Fibroblast of mammary gland (primary cell): ENCODE data around the gene ZBED1.
"Not testable (repeated sequence)": the region's sequence is repeated elsewhere in the genome, so short reads cannot be mapped to it uniquely, and the experiment has no call there.

Source experiments
- DNase-seq: peaks from one replicate; pipeline ENCODE4 v3.0.0-alpha.2; 2010; ENCODE audit warnings: low read depth
- H3K4me3 ChIP-seq: 2 replicates; pipeline ENCODE4 v1.5.1; 2011; ENCODE audit warnings: low read depth, mild to moderate bottlenecking, low read length, moderate library complexity; ENCODE audit not compliant: control insufficient read depth
- CTCF ChIP-seq: conservative IDR thresholded peaks from 2 replicates; pipeline ENCODE4 v1.5.1; 2011; ENCODE audit warnings: low read depth, low read length, inconsistent platforms; ENCODE audit not compliant: control insufficient read depth, insufficient read depth

ZBED1 gene

GRCh38 chrX:2471641-2472040 lies 29.1 kb downstream of the ZBED1 start:
- no peak for TF ChIP-seq CTCF
- no peak for DNase-seq
- H3K4me3 ChIP-seq, result no peak overlapping the region

GRCh38 chrX:2471126-2471525 lies 29.6 kb downstream of the ZBED1 start:
- DNase-seq, H3K4me3 ChIP-seq: not testable (repeated sequence)

- DNase-seq, H3K4me3 ChIP-seq: not testable (repeated sequence)
These were observed 30.9 kb downstream of the ZBED1 start for GRCh38 chrX:2469852-2470251.

GRCh38 chrX:2469196-2469685 lies 31.5 kb downstream of the ZBED1 start:
- no peak for DNase-seq
- no peak overlapping the region for H3K4me3 ChIP-seq
- TF ChIP-seq CTCF, result no peak

GRCh38 chrX:2468261-2469195 lies 32.2 kb downstream of the ZBED1 start:
- no peak for TF ChIP-seq CTCF
- no peak for DNase-seq
- no peak overlapping the region for H3K4me3 ChIP-seq

GRCh38 chrX:2466876-2467656 lies 33.7 kb downstream of the ZBED1 start:
- no peak for DNase-seq
- H3K4me3 ChIP-seq, result no peak overlapping the region

GRCh38 chrX:2464677-2465166 lies 36.1 kb downstream of the ZBED1 start:
- no peak overlapping the region for H3K4me3 ChIP-seq
- no peak for DNase-seq
- TF ChIP-seq CTCF, result no peak

More at GRCh38 chrX:2466876-2467656, 33.7 kb downstream of the ZBED1 start:
- no peak for TF ChIP-seq CTCF
